OCI-LY7 (cell line): ENCODE data around the gene EPB41L4A. TPM values are rescaled to one million over a fixed set of nuclear protein-coding genes. Genes with fewer than 3 reads are reported as not detected.
"Not testable (repeated sequence)": the region's sequence is repeated elsewhere in the genome, so short reads cannot be mapped to it uniquely, and the experiment has no call there.

Source experiments
- BruUV-seq: library from RNA; stranded (reverse); fragments of 400-500 nt; replicated peaks from 2 replicates; lab custom pipeline; 2021; lab: Mats Ljungman, UMichigan
- CTCF ChIA-PET: fragments of 300-600 bp; sonication (Branson Sonifier 250); formaldehyde crosslinking; loops from one replicate; lab custom pipeline; 2022; ENCODE audit warnings: antibody characterized with exemption; ENCODE audit not compliant: unreplicated experiment; lab: Charles Lee
- POLR2A ChIA-PET: fragments of 300-600 bp; sonication (Branson Sonifier 250); formaldehyde crosslinking; loops from one replicate; lab custom pipeline; 2022; ENCODE audit warnings: antibody characterized with exemption; lab: Charles Lee
- DNase-seq: peaks from one replicate; pipeline ENCODE4 v3.0.0-alpha.2; 2015; ENCODE audit warnings: low spot score
- H2AFZ ChIP-seq: fragments of 200-600 bp; sonication (generic), shearing (Covaris generic); 2 replicates; pipeline ENCODE4 v1.6.1; 2014; ENCODE audit warnings: mild to moderate bottlenecking, antibody characterized with exemption, low read length, moderate library complexity
- H3K27ac ChIP-seq: fragments of 200-600 bp; sonication (generic); 2 replicates; pipeline ENCODE4 v1.5.1; 2014; ENCODE audit warnings: mixed run types, low read depth, mild to moderate bottlenecking, moderate library complexity, low read length, inconsistent platforms; ENCODE audit not compliant: poor library complexity, severe bottlenecking
- H3K36me3 ChIP-seq: fragments of 200-600 bp; sonication (generic); 2 replicates; pipeline ENCODE4 v1.6.1; 2014; ENCODE audit warnings: mild to moderate bottlenecking, antibody characterized with exemption, low read length, moderate library complexity, mixed read lengths; ENCODE audit not compliant: insufficient read depth
- H3K4me1 ChIP-seq: fragments of 200-600 bp; sonication (generic); 2 replicates; pipeline ENCODE4 v1.5.1; 2014; ENCODE audit warnings: mild to moderate bottlenecking, low read length; ENCODE audit not compliant: insufficient read depth, poor library complexity, severe bottlenecking
- H3K4me2 ChIP-seq: fragments of 200-600 bp; sonication (generic); 2 replicates; pipeline ENCODE4 v1.6.1; 2014; ENCODE audit warnings: mild to moderate bottlenecking, low read length
- H3K4me3 ChIP-seq: fragments of 200-600 bp; sonication (generic); 2 replicates; pipeline ENCODE4 v1.5.1; 2014; ENCODE audit warnings: mild to moderate bottlenecking, low read depth, low read length; ENCODE audit not compliant: poor library complexity, severe bottlenecking
- H3K79me2 ChIP-seq: fragments of 200-600 bp; sonication (generic); 2 replicates; pipeline ENCODE4 v1.6.1; 2016; ENCODE audit warnings: low read depth, mild to moderate bottlenecking, low read length, moderate library complexity, mixed read lengths; ENCODE audit not compliant: insufficient read depth
- H3K9me2 ChIP-seq: fragments of 200-600 bp; sonication (generic); 2 replicates; pipeline ENCODE4 v1.6.1; 2016; ENCODE audit warnings: mild to moderate bottlenecking, low read length, mixed read lengths; ENCODE audit not compliant: insufficient read depth
- H3K9me3 ChIP-seq: fragments of 200-600 bp; sonication (generic); 2 replicates; pipeline ENCODE4 v1.6.1; 2014; ENCODE audit warnings: mild to moderate bottlenecking, mixed run types, low read length, mixed read lengths
- H4K20me1 ChIP-seq: fragments of 200-600 bp; sonication (generic); 2 replicates; pipeline ENCODE4 v1.6.1; 2014; ENCODE audit warnings: mild to moderate bottlenecking, antibody characterized with exemption, low read length, moderate library complexity, mixed read lengths; ENCODE audit not compliant: insufficient read depth
- CTCF ChIP-seq: fragments of 200-600 bp; sonication (generic); conservative IDR thresholded peaks from 2 replicates; pipeline ENCODE4 v1.5.1; 2014; ENCODE audit warnings: mild to moderate bottlenecking, antibody characterized with exemption, low read length, moderate library complexity, mixed read lengths
- EZH2phosphoT487 ChIP-seq: fragments of 200-600 bp; sonication (generic); IDR thresholded peaks from 2 replicates; pipeline ENCODE4 v1.6.1; 2018; ENCODE audit warnings: low read depth, borderline replicate concordance, mild to moderate bottlenecking, mixed run types, antibody characterized with exemption, low read length, moderate library complexity, mixed read lengths
- intact Hi-C: fragments of 100-400 bp; cut with micrococcal nuclease; formaldehyde crosslinking; loops from one replicate; pipeline ENCODE4 v1.10.0; 2022; ENCODE audit not compliant: unreplicated experiment
- total RNA-seq, 2 experiments: library from RNA; depleted of rRNA in 1 of 2; stranded (reverse); fragments of >200 nt in 1 of 2; shearing (Covaris generic) in 1 of 2; gene quantifications; 2 replicates each; pipeline ENCODE4 v1.2.3, GENCODE V29; 2014 to 2022

EPB41L4A gene
- total RNA-seq, 2 experiments from 2014 or later = 0.03 TPM; not detected in 1

GRCh38 chr5:112226215-112226614 lies 192.9 kb downstream of the EPB41L4A start:
- Histone ChIP-seq H3K4me3 (no peak overlapping the region), H3K4me1 (no peaks in the 10 kb centered on the region), H2AFZ (no peak overlapping the region), H3K4me2 (no peak overlapping the region), H3K9me3 (no peaks in the 10 kb centered on the region), H3K36me3 (no peaks in the 10 kb centered on the region), H3K27ac (no peak overlapping the region), H3K9me2 (no peaks in the 10 kb centered on the region), H4K20me1 (no peaks in the 10 kb centered on the region; the same call in 1 of the 2 replicates), H3K79me2 (no peaks in the 10 kb centered on the region)
- BruUV-seq = no TSS peak
- ChIA-PET CTCF (no interaction called here), POLR2A (no interaction called here)
- TF ChIP-seq EZH2phosphoT487 (no peak), CTCF (no peak)
- intact Hi-C loops = no loop called here
- DNase-seq = no peak

- H4K20me1 ChIP-seq, H3K27ac ChIP-seq, DNase-seq, CTCF ChIA-PET, H3K4me3 ChIP-seq, H3K4me2 ChIP-seq, BruUV-seq, POLR2A ChIA-PET, H3K36me3 ChIP-seq, intact Hi-C loops, H2AFZ ChIP-seq, H3K79me2 ChIP-seq, H3K9me2 ChIP-seq, H3K9me3 ChIP-seq, H3K4me1 ChIP-seq: not testable (repeated sequence)
Observed at GRCh38 chr5:112222997-112223396, 196.1 kb downstream of the EPB41L4A start.

GRCh38 chr5:112221128-112221527 lies 197.9 kb downstream of the EPB41L4A start:
- no peak overlapping the region for H3K4me2 ChIP-seq
- ChIA-PET CTCF (no interaction called here), POLR2A (interaction anchor here (0.6 kb wide), 1 partner anchor 1111 kb away, joined by 3 read pairs; no protein-coding TSS in a partner anchor)
- H2AFZ ChIP-seq = no peak overlapping the region
- H3K9me2 ChIP-seq = no peaks in the 10 kb centered on the region
- TF ChIP-seq CTCF (no peak), EZH2phosphoT487 (no peak)
- no peak overlapping the region for H3K4me3 ChIP-seq
- DNase-seq = no peak
- no TSS peak for BruUV-seq
- intact Hi-C loops = no loop called here
- no peaks in the 10 kb centered on the region; the same call in 1 of the 2 replicates for H4K20me1 ChIP-seq
- H3K79me2 ChIP-seq = no peaks in the 10 kb centered on the region
- no peak overlapping the region for H3K27ac ChIP-seq
- H3K36me3 ChIP-seq = no peaks in the 10 kb centered on the region
- H3K4me1 ChIP-seq = no peaks in the 10 kb centered on the region
- H3K9me3 ChIP-seq = no peaks in the 10 kb centered on the region
